Activated T-cell treated with anti-CD3 and anti-CD28 coated beads, Interleukin-2, amount 50 U/mL, for 48 hours (primary cell): ENCODE data around the gene SLC66A1.
"Not testable (repeated sequence)": the region's sequence is repeated elsewhere in the genome, so short reads cannot be mapped to it uniquely, and the experiment has no call there.

ENCODE experiments used
- DNase-seq, 2 experiments: peaks; one replicate each; pipeline ENCODE4 v3.0.0-alpha.2; 2020

The SLC66A1 gene, protein sequence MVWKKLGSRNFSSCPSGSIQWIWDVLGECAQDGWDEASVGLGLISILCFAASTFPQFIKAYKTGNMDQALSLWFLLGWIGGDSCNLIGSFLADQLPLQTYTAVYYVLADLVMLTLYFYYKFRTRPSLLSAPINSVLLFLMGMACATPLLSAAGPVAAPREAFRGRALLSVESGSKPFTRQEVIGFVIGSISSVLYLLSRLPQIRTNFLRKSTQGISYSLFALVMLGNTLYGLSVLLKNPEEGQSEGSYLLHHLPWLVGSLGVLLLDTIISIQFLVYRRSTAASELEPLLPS

GRCh38 chr1:19311931-19312781 is at the start of gene SLC66A1, which contains the start of gene AKR7A2:
TSS of gene SLC66A1 (plus strand) at chr1:19312326. CDS start at chr1:19317678, 5,352 bp downstream.
TSS of gene AKR7A2 (minus strand) at chr1:19312144. CDS start at chr1:19312124, 20 bp downstream.
- DNase-seq = peak; percentile 93 to 95

GRCh38 chr1:19262744-19263143 is 49.4 kb upstream of the SLC66A1 start:
- peak; percentile 36 to 41 for DNase-seq

DNA sequence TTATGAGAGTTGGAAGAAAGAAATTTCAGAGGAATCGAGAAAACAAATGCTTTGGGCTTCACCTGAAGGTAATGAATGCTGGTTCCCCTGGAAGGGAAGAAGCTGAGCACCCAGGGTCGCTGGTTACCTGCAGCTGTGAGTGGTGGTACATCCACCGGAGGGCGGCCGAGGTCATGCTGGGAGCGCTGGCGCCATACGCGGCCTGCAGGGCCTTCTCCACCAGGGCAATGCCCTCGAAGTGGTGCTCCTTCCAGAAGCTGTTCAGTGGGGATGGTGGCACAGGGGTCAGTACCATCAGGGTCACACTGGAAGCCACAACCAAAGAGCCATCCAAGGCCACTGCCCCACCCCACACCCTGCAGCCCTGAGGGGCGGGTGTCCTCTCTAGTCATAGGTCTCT is 43.7 kb upstream of the SLC66A1 start:
- no peak for DNase-seq

- DNase-seq = not testable (repeated sequence)
Observed at GRCh38 chr1:19269427-19270342, 42.4 kb upstream of the SLC66A1 start.

DNA sequence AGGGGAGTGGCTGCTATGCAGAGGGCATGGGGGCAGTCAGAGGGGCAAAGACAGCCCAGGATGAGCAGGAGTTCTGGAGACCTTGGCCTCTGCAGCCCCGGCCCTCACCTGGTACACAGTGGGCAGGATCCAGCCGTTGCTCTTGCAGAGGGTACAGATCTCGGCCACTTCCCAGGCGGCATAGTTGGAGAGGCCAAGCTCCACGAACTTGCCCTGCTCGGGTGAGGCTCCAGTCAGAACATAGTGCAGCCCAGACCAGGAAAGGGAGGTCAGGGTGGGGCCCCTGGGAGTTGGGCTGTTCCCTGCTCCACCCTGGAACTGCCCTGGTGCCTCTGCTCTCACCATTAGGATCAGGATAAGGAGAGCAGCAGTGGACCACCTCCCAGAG is 41.8 kb upstream of the SLC66A1 start:
- not testable (repeated sequence) for DNase-seq

- DNase-seq = no peak
Observed at GRCh38 chr1:19272064-19272463, 40.1 kb upstream of the SLC66A1 start.

GRCh38 chr1:19273106-19273843 is 38.9 kb upstream of the SLC66A1 start:
- DNase-seq = no peak

- DNase-seq = not testable (repeated sequence)
Observed at GRCh38 chr1:19273844-19274531, 38.1 kb upstream of the SLC66A1 start.

- no peak for DNase-seq
Observed at GRCh38 chr1:19274636-19275035, 37.5 kb upstream of the SLC66A1 start.

GRCh38 chr1:19283891-19284290 is 28.2 kb upstream of the SLC66A1 start:
- DNase-seq = no peak

DNA sequence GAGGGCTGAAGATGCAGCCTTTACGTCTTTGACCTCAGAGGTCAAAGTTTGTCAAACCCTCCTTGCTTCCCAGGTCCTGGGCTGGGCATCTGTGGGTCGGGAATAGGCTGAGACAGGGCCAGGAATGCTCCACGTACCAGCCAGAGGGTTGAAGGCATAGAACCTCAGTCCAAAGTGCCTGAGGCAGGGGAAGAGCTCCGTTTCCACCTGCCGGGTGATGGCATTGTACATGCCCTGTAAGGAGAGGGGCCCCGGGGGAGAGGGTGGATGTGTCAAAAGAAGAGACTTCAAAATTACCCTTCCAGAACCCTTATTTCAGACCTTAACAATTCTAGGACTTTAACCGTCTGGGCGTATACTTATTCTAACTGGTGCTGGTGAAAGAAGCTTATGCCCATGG is 27.2 kb upstream of the SLC66A1 start:
- no peak for DNase-seq

GRCh38 chr1:19285366-19285765 is 26.8 kb upstream of the SLC66A1 start:
- not testable (repeated sequence) for DNase-seq

DNA sequence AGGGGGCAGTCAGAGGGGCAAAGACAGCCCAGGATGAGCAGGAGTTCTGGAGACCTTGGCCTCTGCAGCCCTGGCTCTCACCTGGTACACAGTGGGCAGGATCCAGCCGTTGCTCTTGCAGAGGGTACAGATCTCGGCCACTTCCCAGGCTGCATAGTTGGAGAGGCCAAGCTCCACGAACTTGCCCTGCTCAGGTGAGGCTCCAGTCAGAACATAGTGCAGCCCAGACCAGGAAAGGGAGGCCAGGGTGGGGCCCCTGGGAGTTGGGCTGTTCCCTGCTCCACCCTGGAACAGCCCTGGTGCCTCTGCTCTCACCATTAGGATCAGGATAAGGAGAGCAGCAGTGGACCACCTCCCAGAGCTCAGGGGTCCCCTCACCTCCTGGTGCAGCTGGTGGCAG is 26.3 kb upstream of the SLC66A1 start:
- DNase-seq = not testable (repeated sequence)

DNA sequence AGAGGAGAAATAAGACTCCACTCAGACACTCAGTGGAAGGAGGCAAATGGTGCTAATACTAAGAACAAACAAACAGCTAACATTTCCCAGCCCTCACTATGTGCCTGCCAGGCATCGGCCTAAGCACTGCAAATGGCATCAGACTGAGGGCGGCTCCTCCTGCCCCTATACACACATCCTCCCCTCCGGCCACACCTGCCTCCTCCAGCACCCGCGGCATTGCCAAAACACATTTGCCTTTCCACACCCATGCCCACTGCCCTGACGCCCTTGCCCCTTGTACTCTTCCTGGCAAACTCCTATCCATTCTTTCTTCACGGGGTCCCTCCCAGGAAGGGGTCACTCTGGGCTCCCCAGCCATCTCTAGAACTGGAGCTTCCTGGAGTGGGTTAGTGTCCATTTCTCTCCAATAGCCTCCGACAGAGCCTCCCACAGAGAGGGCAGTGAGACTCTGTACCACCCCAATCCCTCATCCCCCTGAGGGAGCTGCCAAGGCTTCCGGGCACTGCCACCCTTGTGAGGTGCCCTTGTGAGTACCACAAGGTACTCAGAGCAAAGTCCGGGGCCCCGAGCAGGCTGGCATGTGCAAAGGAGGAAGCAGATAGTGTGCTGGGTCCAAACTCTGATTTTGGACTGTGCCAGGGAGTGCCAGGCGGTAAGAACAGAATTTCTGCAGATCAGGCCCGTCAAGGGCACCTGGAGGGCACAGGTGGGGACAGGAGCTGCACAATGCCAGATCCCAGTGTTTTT is 24.5 kb upstream of the SLC66A1 start:
- no peak for DNase-seq

- DNase-seq = peak; percentile 72 to 80
Observed at GRCh38 chr1:19288324-19289241, 23.5 kb upstream of the SLC66A1 start, which contains the start of gene AKR7A3. TSS of gene AKR7A3 (minus strand) at chr1:19288770. CDS start at chr1:19288709, 61 bp downstream.

DNA sequence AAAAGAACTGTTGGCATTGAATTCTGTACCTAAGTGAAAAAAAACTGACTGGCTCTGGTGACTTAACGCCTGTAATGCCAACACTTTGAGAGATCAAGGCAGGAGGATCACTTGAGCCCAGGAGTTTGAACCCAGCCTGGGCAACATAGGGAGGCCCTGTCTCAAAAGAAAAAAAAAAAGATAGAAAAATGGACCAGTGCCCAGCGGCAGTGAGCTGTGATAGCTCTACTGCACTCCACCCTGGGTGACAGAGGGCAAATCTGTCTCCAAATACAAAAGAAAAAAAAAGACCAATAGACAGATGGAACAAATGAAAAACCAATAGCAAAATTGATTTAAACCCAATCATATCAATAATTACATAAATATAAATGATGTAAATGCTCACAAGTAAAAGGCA is 22.9 kb upstream of the SLC66A1 start:
- DNase-seq = no peak

DNA sequence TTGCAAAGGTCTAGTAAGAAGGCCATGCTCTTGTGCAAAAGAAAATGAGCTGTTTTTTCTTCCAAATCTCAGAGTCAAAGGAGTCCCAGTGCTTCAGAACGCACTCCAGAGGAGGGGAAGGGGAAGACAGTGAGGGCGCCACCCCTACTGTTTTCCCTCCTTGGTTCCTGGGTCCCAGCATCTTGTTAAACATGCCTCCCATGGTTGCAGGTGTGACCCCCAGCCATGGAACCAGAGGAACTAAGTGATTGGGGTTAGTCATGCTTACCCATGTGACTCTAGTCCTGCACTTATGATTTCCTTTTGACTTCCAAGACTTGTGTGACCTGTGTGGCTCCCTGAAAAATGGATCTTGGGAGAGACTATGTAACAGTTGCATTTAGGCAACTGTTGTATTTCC is 17.5 kb upstream of the SLC66A1 start:
- no peak for DNase-seq

DNA sequence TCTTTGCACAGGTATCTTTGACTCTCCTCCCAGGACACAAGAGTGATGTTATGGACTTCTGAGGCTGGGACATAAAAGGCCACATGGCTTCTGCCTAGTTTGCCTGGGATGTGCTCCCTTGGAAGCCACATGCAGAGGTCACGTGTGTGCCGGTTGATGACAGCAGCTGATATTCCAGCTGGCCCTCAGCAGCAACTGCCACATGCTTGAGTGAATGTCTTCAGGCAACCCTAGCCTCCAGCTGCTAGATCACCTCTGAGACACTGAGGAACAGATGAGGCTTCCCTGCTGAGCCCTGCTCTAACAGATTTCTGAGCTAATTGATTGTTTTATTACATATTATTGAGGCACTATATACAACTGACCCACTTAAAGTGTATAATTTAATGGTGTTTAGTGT is 11.9 kb upstream of the SLC66A1 start:
- no peak for DNase-seq

DNA sequence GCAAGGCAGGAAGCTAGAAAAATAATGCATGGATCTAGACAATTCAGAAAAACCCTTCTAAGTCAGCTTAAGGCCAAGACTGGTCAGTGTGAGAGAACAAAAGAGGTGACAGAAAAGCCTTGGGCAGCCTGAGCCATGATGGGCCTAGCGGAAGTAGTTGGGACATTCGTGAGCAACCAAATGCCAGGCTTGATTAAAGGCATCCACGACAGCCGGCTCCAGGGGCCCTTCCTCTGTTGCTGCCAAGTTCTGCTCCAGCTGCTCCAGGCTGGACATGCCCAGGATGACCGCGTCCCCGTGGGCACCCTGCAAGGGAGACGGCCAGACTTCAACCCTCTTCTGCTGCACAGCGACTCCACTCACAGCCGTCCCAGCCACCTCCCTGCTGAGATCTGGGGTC is 8.0 kb upstream of the SLC66A1 start:
- DNase-seq = not testable (repeated sequence)

DNA sequence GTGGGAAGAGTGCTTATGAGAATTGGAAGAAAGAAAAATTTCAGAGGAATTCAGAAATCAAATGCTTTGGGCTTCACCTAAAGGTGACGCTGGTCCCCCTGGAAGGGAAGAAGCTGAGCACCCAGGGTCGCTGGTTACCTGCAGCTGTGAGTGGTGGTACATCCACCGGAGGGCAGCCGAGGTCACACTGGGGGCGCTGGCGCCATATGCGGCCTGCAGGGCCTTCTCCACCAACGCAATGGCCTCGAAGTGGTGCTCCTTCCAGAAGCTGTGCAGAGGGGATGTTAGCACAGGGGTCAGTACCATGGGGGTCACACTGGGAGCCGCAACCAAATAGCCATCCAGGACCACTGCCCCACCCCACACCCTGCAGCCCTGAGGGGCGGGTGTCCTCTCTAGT is 6.2 kb upstream of the SLC66A1 start:
- DNase-seq = no peak
